ENCODE measurements around the gene ZNF808. TPM values are rescaled to one million over a fixed set of nuclear protein-coding genes. Genes with fewer than 3 reads are reported as not detected.

The ZNF808 gene
- total and polyA plus RNA-seq, 2 of the 4 experiments (the other 2 are of a cell fraction) = 3.6 to 19.9 TPM

DNA sequence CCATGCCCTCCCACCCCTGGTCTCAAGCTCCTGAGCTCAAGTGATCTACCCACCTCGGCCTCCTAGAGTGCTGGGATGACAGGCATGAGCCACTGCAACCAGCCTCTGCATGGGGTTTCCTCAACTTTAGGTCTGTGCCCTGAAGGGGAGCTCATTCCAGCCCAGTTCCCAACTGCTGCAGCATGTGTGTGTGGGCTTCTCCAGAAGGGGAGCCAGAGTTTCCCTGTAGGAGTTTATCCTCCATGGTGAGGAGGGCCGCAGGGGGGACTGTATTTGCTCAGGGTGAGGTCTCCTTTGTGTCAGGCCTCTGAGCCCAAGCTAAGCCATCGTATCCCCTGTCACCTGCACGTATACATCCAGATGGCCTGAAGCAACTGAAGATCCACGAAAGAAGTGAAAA is 11.3 kb upstream of the ZNF808 start:
- DNase-seq = no peak
- Histone ChIP-seq H2AK5ac (ENCODE audit: low read depth, low read length) (no peak overlapping the region), H3K9me1 (ENCODE audit: insufficient read depth, low read length) (no peaks in the 10 kb centered on the region), H3K4me2 (ENCODE audit: low read depth, low read length) (no peak overlapping the region), H2BK20ac (ENCODE audit: low read depth, low read length) (no peak overlapping the region), H3K27ac (ENCODE audit: insufficient read depth, low read length) (no peak overlapping the region), H3K14ac (replicated peaks; ENCODE audit: low read depth, low read length) (no peak overlapping the region), H4K20me1 (ENCODE audit: insufficient read depth, low read length) (no peaks in the 10 kb centered on the region), H2BK5ac (ENCODE audit: low read depth, low read length, poor library complexity, severe bottlenecking) (no peak overlapping the region), H2BK120ac (ENCODE audit: low read depth, low read length) (no peak overlapping the region), H4K91ac (ENCODE audit: insufficient read depth, low read depth, low read length) (no peak overlapping the region), H2AK9ac (replicated peaks; ENCODE audit: low read depth, low read length, poor library complexity) (no peak overlapping the region), H3K36me3 (ENCODE audit: control insufficient read depth, insufficient read depth, low read length) (peaks cover 1% of the 10 kb centered on the region; the same call in 1 of the 2 replicates), H3K4me1 (ENCODE audit: control insufficient read depth, insufficient read depth, low read length) (no peaks in the 10 kb centered on the region), H3K23ac (ENCODE audit: low read depth, low read length) (no peak overlapping the region), H3K4ac (ENCODE audit: low read depth, low read length) (no peak overlapping the region), H2BK15ac (ENCODE audit: low read depth, low read length) (no peak overlapping the region), H3K9ac (ENCODE audit: low read depth, low read length) (no peak overlapping the region), H3K9me3 (ENCODE audit: control insufficient read depth, insufficient read depth, low read length) (peaks cover 26% of the 10 kb centered on the region), H2AFZ (replicated peaks; ENCODE audit: low read length, poor library complexity) (no peak overlapping the region), H3K18ac (ENCODE audit: low read depth, low read length) (no peak overlapping the region), H4K5ac (ENCODE audit: low read depth, low read length) (no peak overlapping the region), H3K27me3 (ENCODE audit: control insufficient read depth, insufficient read depth, low read length) (no peaks in the 10 kb centered on the region), H3K79me1 (ENCODE audit: low read depth in 1 of 2, low read length in 2 of 2) (no peaks in the 10 kb centered on the region), H4K8ac (ENCODE audit: low read depth in 2 of 2, low read length in 2 of 2) (no peak overlapping the region), H3K4me3 (ENCODE audit: insufficient read depth, low read depth, low read length) (no peak overlapping the region), H3K56ac (ENCODE audit: extremely low read depth, insufficient read depth, low read length) (no peak overlapping the region)
- in situ Hi-C loops (cut with MboI; ENCODE audit: low sequenced_read_pairs) (no loop called here), intact Hi-C loops (cut with micrococcal nuclease) (no loop called here), dilution Hi-C loops (cut with HindIII; ENCODE audit: low sequenced_read_pairs, unreplicated experiment) (no loop called here)
- no peak for ATAC-seq (ENCODE audit: low read depth)
- POLR2A ChIA-PET (ENCODE audit: unreplicated experiment) = no interaction called here
- no peak for TF ChIP-seq RAD21 (IDR thresholded peaks at IDR 0.05; ENCODE audit: low read length)
- TF ChIP-seq CHD1 (IDR thresholded peaks at IDR 0.05; ENCODE audit: low read depth, low read length) = no peak
- no peak for TF ChIP-seq SMC3 (IDR thresholded peaks at IDR 0.05; ENCODE audit: low read depth, low read length)
- TF ChIP-seq, protein P1, sequence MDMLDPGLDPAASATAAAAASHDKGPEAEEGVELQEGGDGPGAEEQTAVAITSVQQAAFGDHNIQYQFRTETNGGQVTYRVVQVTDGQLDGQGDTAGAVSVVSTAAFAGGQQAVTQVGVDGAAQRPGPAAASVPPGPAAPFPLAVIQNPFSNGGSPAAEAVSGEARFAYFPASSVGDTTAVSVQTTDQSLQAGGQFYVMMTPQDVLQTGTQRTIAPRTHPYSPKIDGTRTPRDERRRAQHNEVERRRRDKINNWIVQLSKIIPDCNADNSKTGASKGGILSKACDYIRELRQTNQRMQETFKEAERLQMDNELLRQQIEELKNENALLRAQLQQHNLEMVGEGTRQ (IDR thresholded peaks at IDR 0.05; ENCODE audit: low read depth, low read length) = no peak
- TF ChIP-seq, protein P2, sequence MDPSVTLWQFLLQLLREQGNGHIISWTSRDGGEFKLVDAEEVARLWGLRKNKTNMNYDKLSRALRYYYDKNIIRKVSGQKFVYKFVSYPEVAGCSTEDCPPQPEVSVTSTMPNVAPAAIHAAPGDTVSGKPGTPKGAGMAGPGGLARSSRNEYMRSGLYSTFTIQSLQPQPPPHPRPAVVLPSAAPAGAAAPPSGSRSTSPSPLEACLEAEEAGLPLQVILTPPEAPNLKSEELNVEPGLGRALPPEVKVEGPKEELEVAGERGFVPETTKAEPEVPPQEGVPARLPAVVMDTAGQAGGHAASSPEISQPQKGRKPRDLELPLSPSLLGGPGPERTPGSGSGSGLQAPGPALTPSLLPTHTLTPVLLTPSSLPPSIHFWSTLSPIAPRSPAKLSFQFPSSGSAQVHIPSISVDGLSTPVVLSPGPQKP (IDR thresholded peaks at IDR 0.05; ENCODE audit: borderline replicate concordance, low read depth, low read length) = no peak
- no peak for TF ChIP-seq RCOR1 (IDR thresholded peaks at IDR 0.05; ENCODE audit: insufficient replicate concordance, low read length)
- no TSS peak for BruUV-seq (replicated peaks)
- CTCF ChIA-PET = no interaction called here
- WGBS, 2 experiments (ENCODE audit: extremely low coverage in 2 of 2, insufficient read length in 1 of 2) = 80% methylated on average over 1 of the region's 5 CpGs; no CpG with 5 or more reads in 1 of the 2 experiments

Measured in IMR-90 (cell line).